NK-92 treated with Interleukin-12 subunit alpha and Interleukin-12 subunit beta, amount 100 ng/mL, for 24 hours (cell line): ENCODE measurements around the gene CCDC148.
"Not testable (repeated sequence)": the region's sequence is repeated elsewhere in the genome, so short reads cannot be mapped to it uniquely, and the experiment has no call there.

Source experiments
- DNase-seq: peaks from one replicate; lab custom pipeline; 2025; lab: John Stamatoyannopoulos, UW

Gene CCDC148

DNA sequence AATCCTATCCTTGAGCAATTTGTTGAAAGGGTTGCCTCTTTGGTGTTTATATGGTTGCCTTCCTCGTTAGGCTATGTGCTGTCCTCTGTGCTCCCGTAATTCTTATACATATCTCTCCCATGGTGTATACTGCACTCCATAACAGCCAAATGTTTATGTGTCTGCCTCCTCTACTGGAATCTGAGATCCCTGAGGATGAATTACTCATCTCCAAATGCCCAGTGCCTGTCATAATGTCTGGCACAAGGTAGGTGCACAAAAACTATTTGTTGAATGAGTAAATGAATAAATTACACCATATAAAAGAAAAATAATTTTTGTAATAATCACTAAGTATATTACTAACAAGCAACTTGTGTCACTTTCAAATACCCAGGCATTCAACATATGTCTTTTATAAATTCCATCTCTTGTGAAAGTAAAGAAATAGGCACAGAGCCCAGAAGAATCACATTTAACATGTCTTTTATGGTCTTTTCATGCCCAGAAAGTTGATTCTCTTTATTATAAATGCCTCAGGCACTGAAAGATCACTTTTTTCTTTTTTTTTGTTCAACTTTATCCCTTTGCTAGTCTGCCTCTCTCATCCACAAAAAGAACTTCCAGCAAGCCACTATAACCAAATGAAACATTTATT is 164.9 kb downstream of the CCDC148 start:
- DNase-seq = no peak

DNA sequence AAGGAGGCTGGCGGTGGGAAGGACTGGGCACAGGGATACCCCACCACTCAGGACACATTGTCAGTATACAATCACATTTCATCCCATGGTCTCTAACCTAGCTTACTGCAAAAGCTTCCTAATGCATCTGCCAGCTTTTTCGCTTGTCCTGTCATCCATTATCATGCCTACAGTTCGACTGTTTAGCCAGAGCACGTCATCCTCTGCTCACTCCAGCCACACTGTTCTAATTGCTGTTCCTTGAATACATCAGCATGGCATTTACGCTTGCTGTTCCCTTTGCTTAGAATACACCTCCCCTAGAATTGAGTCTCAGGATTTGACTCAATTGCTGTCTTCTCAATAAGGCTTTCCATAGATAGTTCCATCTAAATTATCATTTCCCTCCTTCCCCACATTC is 166.3 kb downstream of the CCDC148 start:
- DNase-seq = no peak

DNA sequence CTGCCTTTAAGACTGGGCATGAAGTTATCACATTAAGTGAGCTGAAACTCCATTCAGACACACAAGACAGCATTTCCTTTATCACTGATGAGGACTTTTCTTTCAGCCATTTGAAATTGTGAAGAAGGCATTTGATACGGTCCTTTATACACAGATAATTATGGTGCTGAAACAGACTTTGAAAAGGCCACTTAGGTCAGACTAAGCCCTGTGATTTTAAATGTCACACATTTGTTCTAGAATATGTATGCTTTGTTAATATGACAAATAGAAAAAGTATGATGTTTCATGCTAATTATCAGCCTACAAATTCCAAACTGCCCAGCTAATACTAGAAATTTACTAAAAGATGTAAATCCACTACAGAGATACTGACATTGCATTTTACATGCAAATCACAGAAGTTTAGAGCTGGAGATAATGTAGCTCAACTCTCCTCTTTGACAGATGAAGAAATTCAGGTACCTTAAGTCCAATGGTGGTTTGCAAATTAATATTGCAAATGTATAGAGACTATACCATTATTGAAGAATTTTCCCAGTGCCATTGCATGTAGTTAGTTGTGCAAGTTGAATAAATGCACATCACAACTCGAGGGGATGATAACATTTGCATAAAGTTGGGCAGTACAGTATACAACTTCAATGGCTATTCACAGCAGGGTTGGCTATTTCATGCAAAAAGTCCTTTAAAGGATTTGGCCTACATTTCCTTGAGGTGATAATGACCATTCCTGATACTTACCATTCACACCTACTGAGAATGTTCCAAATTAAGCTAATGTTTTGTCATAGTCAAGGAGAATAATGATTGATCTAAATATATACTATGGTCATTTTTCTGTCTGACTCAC is 179.7 kb downstream of the CCDC148 start:
- DNase-seq = no peak

DNA sequence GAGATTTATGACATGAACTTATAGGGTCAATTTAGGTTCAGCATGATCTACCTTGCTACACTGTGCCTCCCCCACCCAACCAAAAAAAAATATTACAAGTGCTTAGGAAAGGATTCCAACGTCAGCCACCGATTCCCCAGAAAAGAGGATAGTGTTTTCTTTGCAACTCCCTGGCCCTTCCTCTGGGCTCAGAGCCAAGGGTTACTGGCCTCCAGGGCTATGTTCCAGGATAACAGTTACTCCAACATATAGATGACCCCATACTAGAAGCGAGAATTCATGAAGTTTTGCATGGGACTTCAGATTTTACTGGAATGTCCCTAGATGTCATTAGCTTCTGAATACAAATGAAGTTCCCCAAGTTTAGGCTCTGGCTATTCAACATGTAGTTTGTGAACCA is 182.8 kb downstream of the CCDC148 start:
- DNase-seq = no peak

DNA sequence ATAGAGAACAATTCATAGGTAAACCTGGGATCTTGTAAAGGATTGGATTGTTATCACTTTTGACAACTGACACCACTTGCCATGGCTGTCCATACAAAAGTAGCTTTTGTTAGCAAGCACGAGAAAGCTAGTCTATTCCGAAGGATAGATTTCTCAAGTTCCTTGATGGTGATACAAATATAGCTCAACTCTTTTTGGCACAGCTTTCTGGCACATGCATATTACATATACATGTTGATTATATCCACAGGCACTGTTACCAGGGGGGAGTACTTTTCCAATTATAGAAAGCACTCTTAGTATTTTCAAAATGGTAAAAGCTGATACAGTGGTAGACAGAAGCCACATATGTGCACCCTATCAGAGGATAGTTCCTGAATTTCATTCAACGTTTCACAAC is 186.0 kb downstream of the CCDC148 start:
- DNase-seq = no peak

DNA sequence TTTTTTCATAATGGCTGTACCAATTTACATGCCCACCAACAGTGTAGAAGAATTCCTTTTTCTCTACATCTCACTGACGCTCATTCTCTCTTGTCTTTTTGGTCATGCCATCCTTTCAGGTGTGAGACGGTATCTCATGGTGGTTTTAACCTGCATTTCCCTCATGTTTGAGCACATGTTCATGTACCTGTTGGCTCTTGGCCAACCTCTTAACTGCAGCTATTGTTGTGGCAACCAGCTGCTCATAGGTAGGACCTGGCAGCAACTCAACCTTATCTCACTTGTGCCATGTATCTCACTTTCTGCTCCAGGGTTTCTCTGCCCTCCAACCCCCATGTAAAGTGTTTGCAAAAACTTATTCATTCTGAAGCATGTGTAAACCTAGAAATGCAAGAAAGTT is 187.4 kb downstream of the CCDC148 start:
- no peak for DNase-seq

DNA sequence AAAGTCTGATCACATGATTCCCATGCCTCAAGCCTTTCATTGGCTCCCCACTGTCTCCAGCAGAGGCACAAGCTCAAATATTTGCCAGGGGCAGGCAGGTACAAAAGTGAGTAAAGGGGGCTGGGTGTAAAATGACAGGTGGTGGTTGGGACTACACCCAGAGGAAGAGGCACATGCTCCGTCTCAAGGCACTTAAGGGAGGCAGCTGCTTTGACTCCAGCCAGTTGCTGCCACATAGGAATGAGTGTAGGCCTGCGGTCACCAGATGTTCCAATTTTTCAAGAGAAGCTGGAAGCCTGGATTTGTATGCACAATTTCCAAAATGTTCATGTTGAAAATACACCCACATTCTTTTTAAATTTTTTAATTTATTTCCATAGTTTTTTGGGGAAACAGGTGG is 190.4 kb downstream of the CCDC148 start:
- DNase-seq = no peak

DNA sequence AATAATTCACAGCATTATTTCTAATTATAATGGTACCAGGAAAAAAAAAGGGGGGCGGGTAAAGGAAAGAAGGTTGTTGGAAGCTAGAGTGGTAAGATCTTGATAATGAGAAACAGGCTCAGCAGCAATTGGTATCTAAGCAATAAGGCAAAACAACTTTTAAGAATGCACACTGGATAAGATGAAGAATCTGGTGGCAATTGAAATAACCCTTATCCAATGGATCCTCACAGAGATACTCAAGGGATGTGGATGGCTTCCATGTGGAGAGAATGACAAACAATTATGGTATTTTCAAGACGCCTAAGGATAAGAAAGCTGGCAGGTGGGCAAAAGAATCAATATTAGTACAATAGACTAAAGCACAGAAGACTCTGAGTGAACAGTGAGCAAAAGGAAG is 201.3 kb downstream of the CCDC148 start:
- DNase-seq = no peak

DNA sequence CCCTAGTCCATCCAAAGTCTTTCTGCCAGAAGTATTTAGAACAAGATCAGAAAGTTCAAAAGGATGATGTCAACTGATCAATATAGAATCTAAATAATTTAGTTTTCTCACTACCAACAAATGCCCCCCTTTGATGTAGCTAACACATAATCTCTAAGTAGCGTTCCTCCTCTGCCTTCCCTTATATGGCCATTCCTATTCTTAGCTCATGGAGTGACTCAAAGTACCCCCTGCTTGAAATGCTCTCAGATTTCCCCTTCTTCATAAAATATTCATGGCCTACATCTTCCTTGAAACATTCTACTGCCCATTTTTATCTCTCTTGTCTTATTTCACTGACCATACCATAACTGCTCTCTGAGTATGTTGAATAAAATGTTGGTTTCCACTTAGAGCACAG is 203.4 kb downstream of the CCDC148 start:
- DNase-seq = no peak

DNA sequence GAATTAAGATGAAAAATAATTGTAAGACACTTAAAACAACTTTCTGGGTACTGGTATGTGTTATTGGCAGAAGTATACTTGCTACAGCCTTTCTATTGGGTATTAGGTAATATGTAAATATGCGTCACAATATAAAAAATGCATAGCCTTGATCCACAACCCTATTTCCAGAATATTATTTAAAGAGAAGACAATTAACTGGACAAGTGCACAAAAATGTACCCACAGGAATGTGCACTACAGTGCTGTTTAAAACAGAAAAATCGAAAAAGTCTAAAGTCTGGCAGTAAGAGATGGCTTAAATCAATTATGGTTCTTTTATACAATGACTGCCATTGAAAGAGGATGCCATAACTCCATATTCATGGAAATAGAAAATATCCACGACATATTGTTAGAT is 205.2 kb downstream of the CCDC148 start:
- DNase-seq = no peak

DNA sequence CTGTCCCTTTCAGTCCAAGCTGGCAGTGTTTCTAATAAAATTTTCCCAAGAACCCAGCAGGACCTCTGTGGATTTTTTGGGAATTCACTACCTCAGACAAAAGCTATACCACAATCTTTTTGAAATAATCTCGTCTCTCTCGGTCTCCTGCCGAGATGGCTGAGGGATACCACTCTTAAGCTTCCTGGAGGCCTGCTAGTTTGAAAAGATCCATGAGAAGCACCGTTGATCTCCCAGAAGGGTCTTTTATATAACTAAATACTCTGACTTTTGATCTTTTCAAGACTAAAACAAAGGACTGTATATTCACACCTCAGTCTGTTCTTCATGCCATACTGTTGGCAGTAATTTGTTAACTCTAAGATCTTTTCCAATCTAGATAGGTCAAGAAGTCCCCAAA is 213.2 kb downstream of the CCDC148 start:
- no peak for DNase-seq

DNA sequence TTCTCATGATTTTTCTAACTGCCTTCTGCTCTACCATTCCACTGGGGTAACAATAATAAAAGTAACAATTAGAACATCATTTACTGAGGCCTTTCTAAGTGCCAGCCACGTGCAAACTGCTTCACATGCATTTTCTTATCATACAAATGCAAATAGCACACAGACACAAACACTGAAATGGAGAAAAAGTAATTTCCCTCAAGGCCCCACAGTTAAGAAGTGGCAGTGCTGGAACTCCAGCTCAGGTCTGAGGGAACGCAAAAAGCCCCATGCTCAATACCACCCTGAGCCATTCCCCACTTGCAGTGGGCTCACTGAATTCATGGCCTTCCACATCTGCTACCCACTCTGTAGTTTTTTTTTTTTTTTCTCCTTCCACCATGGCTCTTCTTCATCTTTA is 214.3 kb downstream of the CCDC148 start:
- no peak for DNase-seq

DNA sequence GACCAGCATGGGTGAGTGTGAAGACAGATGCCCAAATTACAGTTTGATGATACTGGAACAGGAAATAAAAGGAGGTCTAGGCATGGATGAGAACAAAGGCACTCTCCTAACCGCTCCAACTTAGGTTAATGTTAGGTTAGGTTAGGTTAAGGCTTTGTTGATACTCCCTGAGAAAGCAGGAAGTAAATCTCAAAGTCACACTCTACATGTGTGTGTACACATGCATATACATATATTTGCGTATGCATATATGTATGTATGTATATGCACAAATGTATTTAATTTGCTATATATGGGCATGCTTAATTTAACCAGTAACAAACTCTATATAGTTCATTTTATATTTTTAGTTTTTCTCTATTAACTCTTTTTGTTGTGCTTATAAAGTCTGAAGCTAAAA is 215.6 kb downstream of the CCDC148 start:
- no peak for DNase-seq

DNA sequence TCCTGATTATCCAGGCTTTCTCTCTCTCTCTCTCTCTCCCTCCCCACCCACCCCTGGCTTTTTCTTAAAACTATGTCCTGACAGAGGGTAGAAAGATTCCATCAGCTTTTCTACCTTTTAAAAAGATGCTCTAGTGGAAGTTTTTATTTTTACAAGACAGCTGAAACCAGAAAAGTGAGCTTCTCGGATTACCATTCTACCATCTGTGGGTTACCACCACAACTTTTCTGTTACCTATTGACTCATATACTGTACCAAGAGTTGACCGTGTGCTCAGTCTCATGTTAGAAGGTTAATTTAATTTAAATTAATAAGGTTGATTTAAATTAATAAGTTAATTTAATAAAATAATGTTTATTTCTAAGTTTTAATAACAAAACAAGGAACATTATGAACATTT is 217.3 kb downstream of the CCDC148 start:
- no peak for DNase-seq

DNA sequence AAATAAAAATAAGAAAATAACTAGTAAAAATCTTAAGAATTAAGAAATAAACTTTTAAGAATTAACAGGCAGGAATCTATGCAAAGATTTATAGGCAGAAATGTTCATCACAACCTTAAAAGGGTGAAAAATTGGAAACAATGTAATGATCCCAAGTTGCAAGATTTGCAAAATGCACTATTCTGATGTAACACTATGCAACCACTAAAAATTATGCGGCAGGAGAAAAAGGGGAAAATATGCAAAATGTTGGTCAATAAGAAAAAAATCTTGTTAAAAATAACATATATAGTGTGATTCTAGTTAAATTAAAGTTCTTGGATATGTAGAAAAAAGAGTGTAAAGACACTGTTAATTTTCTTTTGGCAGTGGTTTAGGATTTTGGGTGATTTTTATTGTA is 222.1 kb downstream of the CCDC148 start:
- DNase-seq = no peak

DNA sequence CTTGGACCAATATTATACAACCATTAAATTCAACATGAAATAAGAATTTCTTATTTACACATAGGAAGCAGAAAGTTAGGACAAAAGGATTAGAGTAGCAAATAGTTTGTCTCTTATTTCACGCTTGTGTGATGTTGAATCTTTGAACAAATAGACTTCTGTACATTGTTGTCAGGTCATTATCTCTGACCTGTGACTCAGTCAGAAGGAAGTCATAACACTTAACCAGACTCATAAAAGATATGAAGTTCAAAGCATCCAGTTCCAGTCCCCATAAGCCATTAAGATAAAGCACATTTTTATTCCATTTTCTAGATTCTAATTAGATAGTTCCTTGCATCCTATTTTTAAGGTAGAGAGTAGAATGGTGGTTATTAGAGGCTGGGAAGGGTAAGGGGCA is 224.1 kb downstream of the CCDC148 start:
- DNase-seq = no peak

DNA sequence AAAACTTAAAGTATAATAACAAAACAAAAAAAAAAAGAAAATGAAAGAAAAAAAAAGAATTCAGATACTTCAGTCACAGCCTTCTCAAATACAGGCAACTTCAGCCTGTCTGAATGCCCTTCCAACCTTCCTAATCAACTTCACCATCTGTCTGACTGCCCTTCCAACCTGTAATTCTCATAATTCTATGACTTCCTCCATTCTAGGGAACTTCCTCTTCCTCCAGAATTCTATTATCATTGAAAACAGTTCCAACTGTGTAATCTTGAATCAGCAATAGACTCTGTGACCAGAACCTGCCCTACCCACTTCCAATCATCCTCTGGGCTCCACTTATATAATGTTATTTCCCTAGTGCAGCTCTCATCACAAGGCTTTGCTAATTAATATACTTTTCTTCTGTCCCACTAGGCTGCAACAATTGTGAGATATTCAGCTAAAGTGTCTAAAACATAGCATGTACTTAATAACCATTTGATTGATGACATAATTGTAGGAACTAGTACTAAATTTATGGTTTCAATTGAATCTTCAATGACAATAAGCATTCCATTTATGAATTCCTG is 227.5 kb downstream of the CCDC148 start:
- DNase-seq = no peak

DNA sequence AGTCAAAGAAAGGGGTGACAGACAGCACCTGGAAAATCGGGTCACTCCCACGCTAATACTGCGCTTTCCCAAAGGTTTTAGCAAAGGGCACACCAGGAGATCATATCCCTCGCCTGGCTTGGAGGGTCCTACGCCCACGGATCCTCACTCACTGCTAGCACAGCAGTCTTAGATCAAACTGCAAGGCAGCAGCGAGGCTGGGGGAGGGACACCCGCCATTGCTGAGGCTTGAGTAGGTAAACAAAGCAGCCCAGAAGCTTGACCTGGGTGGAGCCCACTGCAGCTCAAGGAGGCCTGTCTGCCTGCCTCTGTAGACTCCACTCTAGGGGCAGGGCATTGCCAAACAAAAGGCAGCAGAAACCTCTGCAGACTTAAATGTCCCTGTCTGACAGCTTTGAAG is 233.5 kb downstream of the CCDC148 start:
- DNase-seq = not testable (repeated sequence)

DNA sequence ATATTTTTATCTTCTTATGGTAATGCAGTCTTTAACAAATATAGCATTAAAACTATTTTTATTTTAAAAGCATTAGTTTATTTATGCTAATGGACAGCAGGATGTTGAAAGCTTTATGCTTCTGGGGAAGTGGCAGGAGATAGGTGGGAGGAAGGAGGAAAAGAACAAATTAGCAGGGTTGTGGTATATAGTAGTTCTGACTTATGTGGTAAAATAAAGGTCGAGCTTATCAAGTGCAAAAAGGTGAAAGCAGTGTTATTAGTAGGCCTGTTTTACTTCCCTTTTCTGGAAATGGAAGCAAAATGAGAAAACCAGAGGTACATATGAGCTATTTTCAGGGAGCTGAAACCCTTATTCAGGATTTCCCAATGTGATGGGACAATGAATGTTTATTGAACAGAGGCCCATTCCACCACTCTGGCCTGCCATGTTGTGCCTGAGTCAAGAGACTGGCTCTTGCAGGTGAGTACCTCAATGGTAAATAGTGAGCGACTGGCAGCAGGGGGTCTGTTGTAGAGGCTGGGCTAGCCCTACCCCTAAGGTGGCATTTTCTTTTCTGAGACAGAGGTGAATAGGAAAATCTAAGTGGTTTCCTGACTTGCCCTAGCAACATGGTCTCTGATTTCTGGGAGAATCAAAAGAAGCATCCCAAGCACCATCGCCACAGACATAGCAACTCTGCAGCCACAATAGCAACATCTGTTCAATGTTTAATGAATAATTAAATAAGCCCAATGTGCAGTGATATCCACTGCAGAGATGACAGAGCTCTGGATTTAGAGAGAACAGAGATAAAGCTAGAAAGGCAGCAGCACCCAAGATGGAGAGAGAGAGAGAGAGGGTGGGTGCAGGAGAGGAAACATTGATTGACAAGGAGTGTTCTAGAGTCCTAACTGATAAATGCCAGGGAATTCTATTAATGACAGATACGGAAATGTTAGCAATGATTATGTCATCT is 235.2 kb downstream of the CCDC148 start:
- DNase-seq = no peak

DNA sequence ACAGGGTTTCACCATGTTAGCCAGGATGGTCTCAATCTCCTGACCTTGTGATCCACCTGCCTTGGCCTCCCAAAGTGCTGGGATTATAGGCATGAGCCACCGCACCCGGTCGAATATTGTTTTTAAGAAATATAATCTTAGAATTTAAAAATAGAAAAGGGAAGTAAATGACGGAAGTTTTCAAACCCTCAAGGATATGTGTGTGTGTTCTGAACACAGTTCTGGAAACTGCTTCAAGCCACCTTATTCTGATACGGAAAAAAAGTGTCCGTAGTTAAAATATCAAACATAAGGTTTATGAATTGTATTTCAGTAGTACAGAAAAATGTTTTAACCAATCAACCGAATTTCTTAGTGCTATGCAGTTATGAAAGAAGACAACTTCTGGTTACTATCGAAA is 239.0 kb downstream of the CCDC148 start:
- DNase-seq = no peak

DNA sequence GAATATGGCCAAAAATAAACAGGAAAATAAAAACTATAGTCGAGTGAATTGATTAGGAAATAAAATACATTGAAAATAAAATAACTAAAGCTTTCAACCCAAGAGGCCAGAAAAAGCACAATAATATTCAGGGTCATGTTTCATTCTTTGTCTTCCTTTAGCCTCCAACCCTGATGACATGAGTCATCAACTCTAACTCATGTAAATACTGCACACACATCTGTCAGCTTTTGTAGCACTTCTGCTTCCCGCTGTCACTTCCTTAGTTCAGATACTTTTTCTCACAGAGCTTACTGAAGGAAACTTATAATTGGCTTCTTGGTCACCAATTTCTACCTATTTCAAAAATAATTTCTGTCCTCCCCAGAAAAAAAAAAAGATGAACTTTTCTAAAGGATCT is 242.1 kb downstream of the CCDC148 start:
- DNase-seq = no peak

DNA sequence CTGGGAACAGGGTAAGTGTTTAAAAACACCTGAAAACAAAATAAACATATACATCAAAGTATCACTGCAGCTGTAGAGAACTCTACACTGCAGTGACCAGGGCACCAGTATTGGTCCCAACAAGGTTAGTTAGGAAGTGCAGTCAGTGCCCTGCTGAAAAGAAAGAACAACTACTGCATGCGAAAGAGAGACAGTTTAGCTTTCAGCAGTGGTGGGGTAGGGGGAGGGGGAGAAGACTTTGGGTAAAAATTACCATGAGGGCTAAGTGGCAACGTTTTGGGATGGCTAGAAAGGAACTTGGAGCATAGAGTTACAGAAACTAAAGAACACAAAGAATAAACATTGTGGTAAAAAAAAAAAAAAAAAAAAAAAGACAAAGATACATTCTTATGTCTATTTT is 242.8 kb downstream of the CCDC148 start:
- no peak for DNase-seq
